Sigmoid colon (tissue), 7 donors: Measurements from ENCODE around the gene ATP5PO. TPM values are rescaled to one million over a fixed set of nuclear protein-coding genes. Genes with fewer than 3 reads are reported as not detected.

Experiments
- DNase-seq: peaks from one replicate; pipeline ENCODE4 v3.0.0-alpha.2; 2019
- H3K27ac ChIP-seq, 4 donors: fragments of 200-600 bp; sonication (generic); one replicate each; pipeline ENCODE4 v1.5.1; 2016 to 2019; ENCODE audit warnings: mild to moderate bottlenecking in 1 of 4
- H3K27me3 ChIP-seq, 3 donors: fragments of 200-600 bp; sonication (generic); one replicate each; pipeline ENCODE4 v1.5.1; 2019; ENCODE audit warnings: mild to moderate bottlenecking in 1 of 3
- H3K36me3 ChIP-seq, 4 donors: fragments of 200-600 bp; sonication (generic); one replicate each; pipeline ENCODE4 v1.5.1; 2016 to 2019
- H3K4me1 ChIP-seq, 4 donors: fragments of 200-600 bp; sonication (generic); one replicate each; pipeline ENCODE4 v1.5.1; 2017 to 2019
- H3K4me3 ChIP-seq, 4 donors: fragments of 200-600 bp; sonication (generic); one replicate each; pipeline ENCODE4 v1.5.1; 2017 to 2019; ENCODE audit warnings: mild to moderate bottlenecking in 2 of 4, moderate library complexity in 1 of 4
- H3K9me3 ChIP-seq, 4 donors: fragments of 200-600 bp in 3 of 4; sonication (generic) in 3 of 4; one replicate each; pipeline versions ENCODE4 v1.5.1 to v1.6.1; 2013 to 2019
- CTCF ChIP-seq, 4 experiments: fragments of 450-650 bp in 3 of 4; fragments of 200-600 bp in 1 of 4; IDR thresholded peaks; one replicate each; pipeline ENCODE4 v1.5.1; 2016 to 2019; ENCODE audit warnings: antibody characterized with exemption in 4 of 4, mild to moderate bottlenecking in 3 of 4, moderate library complexity in 2 of 4
- EP300 ChIP-seq, 4 donors: sonication (generic); formaldehyde crosslinking; IDR thresholded peaks; one replicate each; pipeline ENCODE4 v1.6.1; 2017; ENCODE audit warnings: antibody characterized with exemption in 4 of 4
- POLR2A ChIP-seq, 2 donors: fragments of 450-650 bp; IDR thresholded peaks; one replicate each; pipeline ENCODE4 v1.6.1; 2016; ENCODE audit warnings: antibody characterized with exemption in 2 of 2, mild to moderate bottlenecking in 2 of 2, moderate library complexity in 2 of 2
- POLR2AphosphoS5 ChIP-seq, 4 donors: sonication (generic); formaldehyde crosslinking; IDR thresholded peaks; one replicate each; pipeline ENCODE4 v1.6.1; 2017; ENCODE audit warnings: antibody characterized with exemption in 4 of 4
- WGBS, 2 donors: extraction: QIAGEN DNeasy Blood & Tissue Kit; methylation state at CpG; one replicate each; pipeline ENCODE4 v1.1.7; 2013; 5-methylcytosine and 5-hydroxymethylcytosine counted together
- intact Hi-C: fragments of 100-400 bp; cut with DNase I; formaldehyde crosslinking; loops from one replicate; pipeline ENCODE4 v1.15.1; 2023
- polyA plus RNA-seq, 3 donors: library from polyadenylated mRNA; stranded (reverse); fragments of 200-250 nt; gene quantifications; one replicate each; pipeline ENCODE4 v1.2.3, GENCODE V29; 2013
- total RNA-seq, 4 donors: library from RNA; depleted of rRNA; stranded (reverse); fragments of >200 nt; gene quantifications; one replicate each; pipeline ENCODE4 v1.1.0, GENCODE V29; 2016
- donor health status: healthy with polysubstance abuse.
- donor health status: Bipolar disorder and iron deficiency.
- donor health status: healthy.

The ATP5PO gene
- total and polyA plus RNA-seq, 7 donors = 277 to 742 (median 414) TPM

DNA sequence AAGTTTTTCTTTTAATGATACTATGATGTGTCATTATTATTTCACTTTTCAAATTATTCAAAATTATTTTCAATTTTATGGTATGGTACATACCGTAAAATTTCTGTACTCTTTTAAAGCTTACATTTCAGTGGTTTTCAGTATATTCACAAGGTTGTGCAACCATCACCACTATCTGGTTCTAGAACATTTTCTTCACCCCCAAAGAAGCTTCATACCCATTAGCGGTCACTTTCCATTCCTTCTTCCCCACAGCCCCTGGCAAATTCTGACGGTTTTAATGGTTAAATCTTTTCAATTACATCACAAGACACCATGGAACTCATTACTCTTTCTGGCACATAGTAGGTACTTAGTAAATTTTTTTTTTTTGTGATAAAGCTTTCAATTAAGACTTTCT lies 22.8 kb upstream of the ATP5PO start:
- Histone ChIP-seq H3K4me3 (no peak overlapping the region), H3K27ac (peak overlapping the region in 2 of 4 donors; percentile 84 to 85), H3K4me1 (peaks cover 0 to 45% (median 40%) of the 10 kb centered on the region in 4 donors), H3K36me3 (no peaks in the 10 kb centered on the region), H3K27me3 (no peaks in the 10 kb centered on the region), H3K9me3 (no peaks in the 10 kb centered on the region)
- TF ChIP-seq EP300 (IDR thresholded peaks at IDR 0.05) (no peak), CTCF (IDR thresholded peaks at IDR 0.05) (no peak), POLR2A (IDR thresholded peaks at IDR 0.05) (no peak), POLR2AphosphoS5 (IDR thresholded peaks at IDR 0.05) (no peak)
- WGBS, 2 donors = 88 to 91% methylated on average over 3 of the region's 3 CpGs
- intact Hi-C loops = loop anchor here (2.0 kb wide), 1 partner anchor 264 kb away; no protein-coding TSS in a partner anchor
- no peak for DNase-seq

- Histone ChIP-seq H3K9me3 (no peaks in the 10 kb centered on the region), H3K4me3 (no peak overlapping the region), H3K27ac (peak overlapping the region in 3 of 4 donors; percentile 21 to 84 (median 34)), H3K36me3 (no peaks in the 10 kb centered on the region), H3K27me3 (no peaks in the 10 kb centered on the region), H3K4me1 (peaks cover 0 to 41% (median 38%) of the 10 kb centered on the region in 4 donors)
- WGBS, 2 donors = 73 to 91% methylated on average over 14 of the region's 14 CpGs
- TF ChIP-seq EP300 (IDR thresholded peaks at IDR 0.05) (no peak), CTCF (IDR thresholded peaks at IDR 0.05) (no peak), POLR2AphosphoS5 (IDR thresholded peaks at IDR 0.05) (no peak), POLR2A (IDR thresholded peaks at IDR 0.05) (no peak)
- intact Hi-C loops = loop anchor here (2.0 kb wide), 1 partner anchor 265 kb away; no protein-coding TSS in a partner anchor
- no peak for DNase-seq
These were observed 22.3 kb upstream of the ATP5PO start for GRCh38 chr21:33937931-33938339.

- H3K36me3 ChIP-seq = no peaks in the 10 kb centered on the region
- WGBS, 2 donors = 85 to 95% methylated on average over 4 of the region's 4 CpGs
- TF ChIP-seq EP300 (IDR thresholded peaks at IDR 0.05) (no peak), CTCF (IDR thresholded peaks at IDR 0.05) (no peak), POLR2AphosphoS5 (IDR thresholded peaks at IDR 0.05) (no peak), POLR2A (IDR thresholded peaks at IDR 0.05) (no peak)
- H3K9me3 ChIP-seq = no peaks in the 10 kb centered on the region
- H3K27ac ChIP-seq = peak overlapping the region in 3 of 4 donors; percentile 31 to 56 (median 34)
- intact Hi-C loops = no loop called here
- no peak for DNase-seq
- H3K4me1 ChIP-seq = peaks cover 0 to 38% (median 38%) of the 10 kb centered on the region in 4 donors
- no peaks in the 10 kb centered on the region for H3K27me3 ChIP-seq
- H3K4me3 ChIP-seq = no peak overlapping the region
These were observed 21.5 kb upstream of the ATP5PO start for GRCh38 chr21:33937146-33937545.

DNA sequence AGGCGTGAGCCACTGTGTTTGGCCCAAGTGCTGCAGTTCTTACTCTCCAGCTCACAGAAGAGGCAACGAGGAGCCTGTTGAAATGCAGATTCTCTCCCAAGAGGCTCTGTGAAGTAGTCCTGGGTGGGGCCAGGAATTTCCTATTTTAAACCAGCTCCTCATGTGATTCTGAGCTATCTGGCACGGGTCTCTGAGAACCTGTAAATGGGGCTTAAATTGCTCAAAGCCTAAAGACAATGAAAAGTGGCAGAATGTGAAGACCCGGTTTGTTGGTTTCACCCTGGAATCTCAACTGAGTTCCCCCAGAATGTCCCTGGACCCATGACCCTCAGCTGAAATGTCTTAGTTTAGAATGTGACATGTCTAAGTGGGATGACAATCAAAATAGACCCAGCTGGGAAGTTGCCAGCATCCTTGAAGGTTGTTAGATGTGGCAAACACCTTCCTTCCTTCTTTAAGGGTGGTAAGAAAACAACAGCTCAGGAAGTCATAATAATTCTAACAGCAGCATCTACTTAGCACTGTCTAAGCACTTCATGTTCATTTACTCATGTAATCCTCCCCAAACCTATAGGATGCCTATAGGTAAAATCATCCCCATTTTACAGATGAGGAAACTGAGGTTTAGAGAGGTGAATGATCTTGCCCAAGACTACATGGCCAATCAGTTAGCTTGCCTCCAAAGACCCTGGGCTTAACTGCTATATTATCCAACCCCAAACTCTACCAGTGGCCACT lies 20.9 kb upstream of the ATP5PO start:
- no peaks in the 10 kb centered on the region for H3K9me3 ChIP-seq
- H3K4me1 ChIP-seq = peaks cover 0 to 39% (median 36%) of the 10 kb centered on the region in 4 donors
- no peaks in the 10 kb centered on the region for H3K36me3 ChIP-seq
- H3K4me3 ChIP-seq = no peak overlapping the region
- no peaks in the 10 kb centered on the region for H3K27me3 ChIP-seq
- 54 to 73% methylated on average over 4 of the region's 4 CpGs for WGBS, 2 donors
- intact Hi-C loops = no loop called here
- TF ChIP-seq EP300 (IDR thresholded peaks at IDR 0.05) (no peak), CTCF (IDR thresholded peaks at IDR 0.05) (no peak), POLR2AphosphoS5 (IDR thresholded peaks at IDR 0.05) (no peak), POLR2A (IDR thresholded peaks at IDR 0.05) (no peak)
- no peak for DNase-seq
- H3K27ac ChIP-seq = peak overlapping the region in 3 of 4 donors; percentile 34 to 56 (median 36)
